Neural crest cell (in vitro differentiated cells): ENCODE results near the gene B4GALT1. TPM values are rescaled to one million over a fixed set of nuclear protein-coding genes. Genes with fewer than 3 reads are reported as not detected.

Experiments
- DNase-seq: peaks from one replicate; pipeline ENCODE4 v3.0.0; 2021; ENCODE audit warnings: low read depth, mixed read lengths, low spot score
- H3K27ac Mint-ChIP-seq: one replicate; pipeline ENCODE4 v1.8.0; 2021; ENCODE audit warnings: mild to moderate bottlenecking, mixed read lengths; ENCODE audit not compliant: unreplicated experiment
- H3K27me3 Mint-ChIP-seq: 2 replicates; pipeline ENCODE4 v1.8.0; 2021; ENCODE audit warnings: low read depth, mild to moderate bottlenecking, mixed read lengths
- H3K36me3 Mint-ChIP-seq: 2 replicates; pipeline ENCODE4 v1.8.0; 2021; ENCODE audit warnings: low read depth, mild to moderate bottlenecking, mixed read lengths
- H3K4me1 Mint-ChIP-seq: 2 replicates; pipeline ENCODE4 v1.8.0; 2021; ENCODE audit warnings: mixed read lengths
- H3K4me3 Mint-ChIP-seq: one replicate; pipeline ENCODE4 v1.8.0; 2021; ENCODE audit warnings: mild to moderate bottlenecking, mixed read lengths
- H3K9me3 Mint-ChIP-seq: 2 replicates; pipeline ENCODE4 v1.8.0; 2021; ENCODE audit warnings: mixed read lengths
- total RNA-seq: library from RNA; stranded (reverse); gene quantifications from 2 replicates; pipeline ENCODE4 v1.2.1, GENCODE V29; 2021
- TF ChIP-seq, protein P1 (sequence below): fragments of 200-600 bp; sonication (generic); conservative IDR thresholded peaks from 2 replicates; pipeline ENCODE4 v1.5.0; 2021; ENCODE audit warnings: antibody characterized with exemption, mild to moderate bottlenecking

B4GALT1 gene
- total RNA-seq, 1 donor from 2014 or later = 17.9 TPM

DNA sequence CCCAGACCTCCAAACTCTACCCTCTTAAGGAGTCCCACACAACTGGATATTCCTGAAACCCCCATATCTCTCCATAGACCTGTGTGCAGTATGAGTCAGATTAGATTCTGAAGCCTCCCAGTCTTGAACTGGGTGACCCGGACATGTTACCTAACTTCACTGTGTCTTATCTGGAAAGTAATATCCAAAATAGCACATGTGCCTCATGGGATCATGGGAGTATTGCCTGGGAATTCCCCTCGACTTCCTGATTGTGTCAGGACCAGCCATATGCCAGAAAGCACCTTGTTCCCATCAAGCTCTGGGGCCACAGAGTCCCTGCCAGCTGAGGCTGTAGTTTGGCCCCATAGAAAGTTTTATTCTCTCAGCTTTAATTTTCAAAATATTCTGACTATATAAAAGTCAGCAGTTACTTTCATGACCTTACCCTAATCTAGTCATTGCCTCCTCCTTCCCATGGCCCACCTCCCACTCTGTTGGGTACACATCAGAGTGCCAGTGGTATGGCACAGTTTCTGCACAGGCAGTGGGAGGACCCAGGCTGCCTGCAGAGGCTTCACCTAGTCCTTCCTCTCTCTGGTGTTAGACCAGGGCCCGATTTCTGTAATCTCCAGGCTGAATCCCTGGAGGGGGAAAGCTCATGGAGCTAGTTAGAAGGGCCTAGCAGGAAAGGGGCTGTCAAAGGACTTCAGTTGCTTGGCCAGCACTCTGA lies 19.5 kb upstream of the B4GALT1 start:
- no peak overlapping the region for H3K4me3 Mint-ChIP-seq
- no peak overlapping the region for H3K27ac Mint-ChIP-seq
- H3K27me3 Mint-ChIP-seq = peaks cover 55% of the 10 kb centered on the region
- H3K4me1 Mint-ChIP-seq = peaks cover 12% of the 10 kb centered on the region
- no peaks in the 10 kb centered on the region for H3K9me3 Mint-ChIP-seq
- no peaks in the 10 kb centered on the region for H3K36me3 Mint-ChIP-seq
- TF ChIP-seq, protein P1, sequence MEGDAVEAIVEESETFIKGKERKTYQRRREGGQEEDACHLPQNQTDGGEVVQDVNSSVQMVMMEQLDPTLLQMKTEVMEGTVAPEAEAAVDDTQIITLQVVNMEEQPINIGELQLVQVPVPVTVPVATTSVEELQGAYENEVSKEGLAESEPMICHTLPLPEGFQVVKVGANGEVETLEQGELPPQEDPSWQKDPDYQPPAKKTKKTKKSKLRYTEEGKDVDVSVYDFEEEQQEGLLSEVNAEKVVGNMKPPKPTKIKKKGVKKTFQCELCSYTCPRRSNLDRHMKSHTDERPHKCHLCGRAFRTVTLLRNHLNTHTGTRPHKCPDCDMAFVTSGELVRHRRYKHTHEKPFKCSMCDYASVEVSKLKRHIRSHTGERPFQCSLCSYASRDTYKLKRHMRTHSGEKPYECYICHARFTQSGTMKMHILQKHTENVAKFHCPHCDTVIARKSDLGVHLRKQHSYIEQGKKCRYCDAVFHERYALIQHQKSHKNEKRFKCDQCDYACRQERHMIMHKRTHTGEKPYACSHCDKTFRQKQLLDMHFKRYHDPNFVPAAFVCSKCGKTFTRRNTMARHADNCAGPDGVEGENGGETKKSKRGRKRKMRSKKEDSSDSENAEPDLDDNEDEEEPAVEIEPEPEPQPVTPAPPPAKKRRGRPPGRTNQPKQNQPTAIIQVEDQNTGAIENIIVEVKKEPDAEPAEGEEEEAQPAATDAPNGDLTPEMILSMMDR = no peak
- no peak for DNase-seq

DNA sequence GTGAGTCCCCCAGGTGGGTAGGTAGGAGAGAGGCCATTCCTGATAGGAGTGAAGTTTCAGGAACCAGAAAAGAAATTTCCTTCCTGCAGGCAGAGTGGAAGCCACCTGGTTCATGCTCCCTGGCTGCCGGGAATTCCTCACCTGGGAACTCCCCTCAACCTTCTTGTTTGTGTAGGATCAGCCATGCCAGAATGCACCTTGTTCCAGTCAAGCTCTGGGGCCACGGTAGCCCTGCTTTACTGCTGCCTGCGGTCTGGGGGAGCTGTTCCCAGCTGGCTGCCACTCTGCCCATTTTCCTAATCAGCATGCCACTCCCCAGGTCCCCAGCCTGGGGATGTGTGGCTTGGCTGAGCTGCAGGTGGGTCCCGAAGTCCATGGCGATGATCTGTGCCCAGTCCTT lies 18.7 kb upstream of the B4GALT1 start:
- Mint-ChIP-seq H3K36me3 (no peaks in the 10 kb centered on the region), H3K4me1 (peaks cover 12% of the 10 kb centered on the region), H3K27me3 (peaks cover 61% of the 10 kb centered on the region), H3K9me3 (no peaks in the 10 kb centered on the region), H3K4me3 (no peak overlapping the region), H3K27ac (no peak overlapping the region)
- TF ChIP-seq, protein P1 = no peak
- DNase-seq = no peak

DNA sequence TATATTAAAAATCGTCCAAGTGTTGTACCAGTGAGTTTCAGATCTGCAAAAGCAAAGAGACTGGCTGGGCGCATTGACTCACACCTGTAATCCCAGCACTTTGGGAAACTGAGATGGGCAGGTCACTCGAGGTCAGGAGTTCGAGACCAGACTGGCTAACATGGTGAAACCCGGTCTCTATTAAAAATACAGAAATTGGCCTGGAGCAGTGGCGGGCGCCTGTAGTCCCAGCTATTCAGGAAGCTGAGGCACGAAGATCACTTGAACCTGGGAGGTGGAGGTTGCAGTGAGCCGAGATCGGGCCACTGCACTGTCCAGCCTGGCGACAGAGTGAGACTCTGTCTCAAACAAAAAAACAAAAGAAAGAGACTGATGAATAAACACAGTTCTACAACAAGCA lies 18.3 kb upstream of the B4GALT1 start:
- Mint-ChIP-seq H3K27me3 (peaks cover 64% of the 10 kb centered on the region), H3K27ac (no peak overlapping the region), H3K4me3 (no peak overlapping the region), H3K36me3 (no peaks in the 10 kb centered on the region), H3K4me1 (peaks cover 12% of the 10 kb centered on the region), H3K9me3 (no peaks in the 10 kb centered on the region)
- TF ChIP-seq, protein P1 = no peak
- DNase-seq = no peak

DNA sequence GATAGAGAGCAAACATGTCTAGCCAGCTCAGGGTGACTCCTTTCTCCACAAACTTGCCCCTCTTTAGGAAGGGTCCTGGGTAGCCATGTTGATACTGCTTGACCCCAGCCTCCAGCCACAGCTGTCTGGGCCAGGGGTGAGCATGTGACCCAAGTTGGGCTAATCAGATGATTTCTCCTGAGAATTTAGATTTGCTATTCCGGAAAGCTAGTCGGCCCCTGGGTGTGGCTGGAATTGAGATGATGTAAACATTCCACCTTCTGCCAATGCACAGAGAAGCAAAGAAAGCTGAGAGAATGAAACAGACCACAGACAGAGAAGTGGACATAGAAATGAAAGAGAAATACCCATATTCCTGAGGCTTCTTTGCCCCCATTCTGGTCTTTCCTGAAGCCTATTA lies 17.8 kb upstream of the B4GALT1 start:
- Mint-ChIP-seq H3K4me1 (peaks cover 12% of the 10 kb centered on the region), H3K4me3 (no peak overlapping the region), H3K27ac (no peak overlapping the region), H3K27me3 (peaks cover 69% of the 10 kb centered on the region), H3K36me3 (no peaks in the 10 kb centered on the region), H3K9me3 (no peaks in the 10 kb centered on the region)
- no peak for DNase-seq
- TF ChIP-seq, protein P1 = no peak

DNA sequence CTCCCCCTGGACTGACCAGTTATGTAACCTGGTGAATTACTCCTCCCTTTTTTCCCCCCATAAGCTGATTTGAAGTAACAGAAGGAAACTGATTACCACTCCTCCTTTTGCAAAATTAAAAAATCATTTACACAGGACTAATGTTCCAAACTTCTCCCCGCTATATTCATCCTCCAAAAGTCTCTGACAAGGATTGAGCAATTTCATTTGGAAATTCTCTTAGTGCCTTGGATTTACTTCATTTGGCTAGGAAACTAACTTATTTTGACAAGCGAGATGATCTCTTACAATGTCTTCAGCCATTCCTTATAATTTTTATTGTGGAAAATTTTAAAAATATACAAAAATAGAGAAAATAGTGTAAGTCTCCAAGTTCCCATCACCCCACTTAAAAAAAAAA lies 15.4 kb upstream of the B4GALT1 start:
- Mint-ChIP-seq H3K9me3 (no peaks in the 10 kb centered on the region), H3K4me3 (no peak overlapping the region), H3K4me1 (no peaks in the 10 kb centered on the region), H3K36me3 (no peaks in the 10 kb centered on the region), H3K27me3 (peaks cover 60% of the 10 kb centered on the region), H3K27ac (no peak overlapping the region)
- DNase-seq = no peak
- TF ChIP-seq, protein P1 = no peak
